ENCODE measurements around the gene NR4A1.

The NR4A1 gene

GRCh38 chr12:52043386-52044212 lies 7.6 kb upstream of the NR4A1 start:
- no peak for DNase-seq

- DNase-seq, result no peak
Observed at GRCh38 chr12:52044292-52044983, 6.8 kb upstream of the NR4A1 start.

GRCh38 chr12:52045794-52046199 lies 5.4 kb upstream of the NR4A1 start:
- no peak for DNase-seq

- no peak for DNase-seq
Observed at GRCh38 chr12:52046859-52047258, 4.4 kb upstream of the NR4A1 start.

- no peak for DNase-seq
Observed at GRCh38 chr12:52049286-52049685, 2.0 kb upstream of the NR4A1 start.

- no peak for DNase-seq
Observed at GRCh38 chr12:52049688-52050087, 1.6 kb upstream of the NR4A1 start.

GRCh38 chr12:52050116-52050757 lies 1.0 kb upstream of the NR4A1 start:
- DNase-seq, result no peak

GRCh38 chr12:52052468-52053186 lies 1.4 kb downstream of the NR4A1 start:
- DNase-seq, result no peak

- DNase-seq, result no peak
Observed at GRCh38 chr12:52053536-52054209, 2.4 kb downstream of the NR4A1 start.

- DNase-seq, result no peak
Observed at GRCh38 chr12:52054231-52054832, 3.1 kb downstream of the NR4A1 start.

- no peak for DNase-seq
Observed at GRCh38 chr12:52054833-52055730, 3.8 kb downstream of the NR4A1 start.

GRCh38 chr12:52055731-52056711 lies 4.8 kb downstream of the NR4A1 start:
- no peak for DNase-seq

GRCh38 chr12:52056801-52057637 lies 5.8 kb downstream of the NR4A1 start:
- DNase-seq, result no peak

- DNase-seq, result no peak
Observed at GRCh38 chr12:52057638-52058576, 6.7 kb downstream of the NR4A1 start.

- no peak for DNase-seq
Observed at GRCh38 chr12:52058631-52059361, 7.6 kb downstream of the NR4A1 start.

- DNase-seq, result no peak
Observed at GRCh38 chr12:52059582-52060497, 8.6 kb downstream of the NR4A1 start.

Data from SIG-M5 (cell line).